ENCODE measurements around the gene NOTCH3.

- no peak for TF ChIP-seq POLR2A (IDR thresholded peaks at IDR 0.05)
- TF ChIP-seq, protein P1, sequence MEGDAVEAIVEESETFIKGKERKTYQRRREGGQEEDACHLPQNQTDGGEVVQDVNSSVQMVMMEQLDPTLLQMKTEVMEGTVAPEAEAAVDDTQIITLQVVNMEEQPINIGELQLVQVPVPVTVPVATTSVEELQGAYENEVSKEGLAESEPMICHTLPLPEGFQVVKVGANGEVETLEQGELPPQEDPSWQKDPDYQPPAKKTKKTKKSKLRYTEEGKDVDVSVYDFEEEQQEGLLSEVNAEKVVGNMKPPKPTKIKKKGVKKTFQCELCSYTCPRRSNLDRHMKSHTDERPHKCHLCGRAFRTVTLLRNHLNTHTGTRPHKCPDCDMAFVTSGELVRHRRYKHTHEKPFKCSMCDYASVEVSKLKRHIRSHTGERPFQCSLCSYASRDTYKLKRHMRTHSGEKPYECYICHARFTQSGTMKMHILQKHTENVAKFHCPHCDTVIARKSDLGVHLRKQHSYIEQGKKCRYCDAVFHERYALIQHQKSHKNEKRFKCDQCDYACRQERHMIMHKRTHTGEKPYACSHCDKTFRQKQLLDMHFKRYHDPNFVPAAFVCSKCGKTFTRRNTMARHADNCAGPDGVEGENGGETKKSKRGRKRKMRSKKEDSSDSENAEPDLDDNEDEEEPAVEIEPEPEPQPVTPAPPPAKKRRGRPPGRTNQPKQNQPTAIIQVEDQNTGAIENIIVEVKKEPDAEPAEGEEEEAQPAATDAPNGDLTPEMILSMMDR (IDR thresholded peaks at IDR 0.05), result no peak
- TF ChIP-seq EP300 (IDR thresholded peaks at IDR 0.05), result no peak
Observed at GRCh38 chr19:15124572-15125231, 76.1 kb downstream of the NOTCH3 start.

Measured in ovary (tissue), 3 donors.